ENCODE data around the gene SLC2A10.

SLC2A10 gene

GRCh38 chr20:46712056-46712636, 2.7 kb downstream of the SLC2A10 start:
- Histone ChIP-seq H3K27me3 (ENCODE audit: insufficient read depth, poor library complexity, severe bottlenecking) (peaks cover 21% of the 10 kb centered on the region), H3K4me3 (replicated peaks; ENCODE audit: insufficient read depth, low read length) (no peak overlapping the region), H3K27ac (replicated peaks) (no peak overlapping the region)
- TF ChIP-seq, protein P1, sequence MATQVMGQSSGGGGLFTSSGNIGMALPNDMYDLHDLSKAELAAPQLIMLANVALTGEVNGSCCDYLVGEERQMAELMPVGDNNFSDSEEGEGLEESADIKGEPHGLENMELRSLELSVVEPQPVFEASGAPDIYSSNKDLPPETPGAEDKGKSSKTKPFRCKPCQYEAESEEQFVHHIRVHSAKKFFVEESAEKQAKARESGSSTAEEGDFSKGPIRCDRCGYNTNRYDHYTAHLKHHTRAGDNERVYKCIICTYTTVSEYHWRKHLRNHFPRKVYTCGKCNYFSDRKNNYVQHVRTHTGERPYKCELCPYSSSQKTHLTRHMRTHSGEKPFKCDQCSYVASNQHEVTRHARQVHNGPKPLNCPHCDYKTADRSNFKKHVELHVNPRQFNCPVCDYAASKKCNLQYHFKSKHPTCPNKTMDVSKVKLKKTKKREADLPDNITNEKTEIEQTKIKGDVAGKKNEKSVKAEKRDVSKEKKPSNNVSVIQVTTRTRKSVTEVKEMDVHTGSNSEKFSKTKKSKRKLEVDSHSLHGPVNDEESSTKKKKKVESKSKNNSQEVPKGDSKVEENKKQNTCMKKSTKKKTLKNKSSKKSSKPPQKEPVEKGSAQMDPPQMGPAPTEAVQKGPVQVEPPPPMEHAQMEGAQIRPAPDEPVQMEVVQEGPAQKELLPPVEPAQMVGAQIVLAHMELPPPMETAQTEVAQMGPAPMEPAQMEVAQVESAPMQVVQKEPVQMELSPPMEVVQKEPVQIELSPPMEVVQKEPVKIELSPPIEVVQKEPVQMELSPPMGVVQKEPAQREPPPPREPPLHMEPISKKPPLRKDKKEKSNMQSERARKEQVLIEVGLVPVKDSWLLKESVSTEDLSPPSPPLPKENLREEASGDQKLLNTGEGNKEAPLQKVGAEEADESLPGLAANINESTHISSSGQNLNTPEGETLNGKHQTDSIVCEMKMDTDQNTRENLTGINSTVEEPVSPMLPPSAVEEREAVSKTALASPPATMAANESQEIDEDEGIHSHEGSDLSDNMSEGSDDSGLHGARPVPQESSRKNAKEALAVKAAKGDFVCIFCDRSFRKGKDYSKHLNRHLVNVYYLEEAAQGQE (IDR thresholded peaks at IDR 0.05; ENCODE audit: insufficient replicate concordance, low read depth): no peak
- no peak for DNase-seq (ENCODE audit: low read depth in 1 of 2, low spot score in 1 of 2)

GRCh38 chr20:46713957-46714834, 4.7 kb downstream of the SLC2A10 start:
- Histone ChIP-seq H3K27me3 (ENCODE audit: insufficient read depth, poor library complexity, severe bottlenecking) (peaks cover 16% of the 10 kb centered on the region), H3K27ac (replicated peaks) (no peak overlapping the region), H3K4me3 (replicated peaks; ENCODE audit: insufficient read depth, low read length) (no peak overlapping the region)
- TF ChIP-seq, protein P1 (IDR thresholded peaks at IDR 0.05; ENCODE audit: insufficient replicate concordance, low read depth): no peak
- no peak for TF ChIP-seq GABPA (IDR thresholded peaks at IDR 0.05; ENCODE audit: low read depth)
- TF ChIP-seq SPI1 (IDR thresholded peaks at IDR 0.05; ENCODE audit: borderline replicate concordance, low read depth): no peak
- TF ChIP-seq, protein P2, sequence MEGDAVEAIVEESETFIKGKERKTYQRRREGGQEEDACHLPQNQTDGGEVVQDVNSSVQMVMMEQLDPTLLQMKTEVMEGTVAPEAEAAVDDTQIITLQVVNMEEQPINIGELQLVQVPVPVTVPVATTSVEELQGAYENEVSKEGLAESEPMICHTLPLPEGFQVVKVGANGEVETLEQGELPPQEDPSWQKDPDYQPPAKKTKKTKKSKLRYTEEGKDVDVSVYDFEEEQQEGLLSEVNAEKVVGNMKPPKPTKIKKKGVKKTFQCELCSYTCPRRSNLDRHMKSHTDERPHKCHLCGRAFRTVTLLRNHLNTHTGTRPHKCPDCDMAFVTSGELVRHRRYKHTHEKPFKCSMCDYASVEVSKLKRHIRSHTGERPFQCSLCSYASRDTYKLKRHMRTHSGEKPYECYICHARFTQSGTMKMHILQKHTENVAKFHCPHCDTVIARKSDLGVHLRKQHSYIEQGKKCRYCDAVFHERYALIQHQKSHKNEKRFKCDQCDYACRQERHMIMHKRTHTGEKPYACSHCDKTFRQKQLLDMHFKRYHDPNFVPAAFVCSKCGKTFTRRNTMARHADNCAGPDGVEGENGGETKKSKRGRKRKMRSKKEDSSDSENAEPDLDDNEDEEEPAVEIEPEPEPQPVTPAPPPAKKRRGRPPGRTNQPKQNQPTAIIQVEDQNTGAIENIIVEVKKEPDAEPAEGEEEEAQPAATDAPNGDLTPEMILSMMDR (IDR thresholded peaks at IDR 0.05; ENCODE audit: insufficient read depth, low read length): no peak
- TF ChIP-seq POLR2AphosphoS5 (IDR thresholded peaks at IDR 0.05; ENCODE audit: low read depth): no peak
- no peak for DNase-seq (ENCODE audit: low read depth in 1 of 2, low spot score in 1 of 2)

- TF ChIP-seq SPI1 (IDR thresholded peaks at IDR 0.05; ENCODE audit: borderline replicate concordance, low read depth): no peak
- TF ChIP-seq, protein P1 (IDR thresholded peaks at IDR 0.05; ENCODE audit: insufficient replicate concordance, low read depth): no peak
- no peak for TF ChIP-seq GABPA (IDR thresholded peaks at IDR 0.05; ENCODE audit: low read depth)
- TF ChIP-seq, protein P2 (IDR thresholded peaks at IDR 0.05; ENCODE audit: insufficient read depth, low read length): no peak
- no peak for TF ChIP-seq POLR2AphosphoS5 (IDR thresholded peaks at IDR 0.05; ENCODE audit: low read depth)
- H3K27me3 ChIP-seq (ENCODE audit: insufficient read depth, poor library complexity, severe bottlenecking): peaks cover 10% of the 10 kb centered on the region
- H3K4me3 ChIP-seq (replicated peaks; ENCODE audit: insufficient read depth, low read length): no peak overlapping the region
- no peak for DNase-seq (ENCODE audit: low read depth in 1 of 2, low spot score in 1 of 2)
- no peak overlapping the region for H3K27ac ChIP-seq (replicated peaks)
Observed at GRCh38 chr20:46715292-46715756, 5.9 kb downstream of the SLC2A10 start.
